ENCODE measurements around the gene NFAT5. TPM values are rescaled to one million over a fixed set of nuclear protein-coding genes. Genes with fewer than 3 reads are reported as not detected.
"Not testable (repeated sequence)": the region's sequence is repeated elsewhere in the genome, so short reads cannot be mapped to it uniquely, and the experiment has no call there.

NFAT5 gene
- total RNA-seq, 1 experiment from 2014 or later, result 21.0 TPM

- DNase-seq; H4K20me1 ChIP-seq (ENCODE audit: control insufficient read depth, insufficient read depth, insufficient read length); H3K4me1 ChIP-seq (ENCODE audit: insufficient read depth, low read length); H3K9me3 ChIP-seq (ENCODE audit: control insufficient read depth, low read depth, low read length); H3K27ac Mint-ChIP-seq; H3T11ph ChIP-seq (ENCODE audit: low read length); H2AK5ac ChIP-seq (ENCODE audit: insufficient read length, low read length); H3K4me2 ChIP-seq (ENCODE audit: insufficient read depth, insufficient read length, low read length); H4K91ac ChIP-seq (ENCODE audit: insufficient read length, low read depth, low read length); H3K9ac ChIP-seq (ENCODE audit: extremely low read depth, insufficient read length, low read length); H2BK12ac ChIP-seq (ENCODE audit: insufficient read length, low read depth, low read length); H4K8ac ChIP-seq (replicated peaks; ENCODE audit: insufficient read length, low read depth, low read length); H4K5ac ChIP-seq (ENCODE audit: insufficient read length, low read depth, low read length); H3K9me3 Mint-ChIP-seq; H3K79me2 ChIP-seq (ENCODE audit: insufficient read depth, low read length); H3K27me3 Mint-ChIP-seq (ENCODE audit: low read depth); H3K23ac ChIP-seq (ENCODE audit: insufficient read length, low read depth, low read length); H3K27ac ChIP-seq (ENCODE audit: insufficient read length, low read depth, low read length); H3K79me1 ChIP-seq (ENCODE audit: insufficient read depth, low read depth, low read length, poor library complexity, severe bottlenecking); H3K18ac ChIP-seq (ENCODE audit: insufficient read length, low read depth, low read length); H3K56ac ChIP-seq (ENCODE audit: insufficient read length, low read depth, low read length); H2BK15ac ChIP-seq (ENCODE audit: low read depth, low read length); H2BK120ac ChIP-seq (ENCODE audit: low read depth, low read length, poor library complexity, severe bottlenecking); H2BK20ac ChIP-seq (ENCODE audit: low read depth, low read length, poor library complexity, severe bottlenecking); H3K36me3 Mint-ChIP-seq (ENCODE audit: insufficient read depth in 1 of 3, low read depth in 3 of 3); H3K4me3 Mint-ChIP-seq; H2AFZ ChIP-seq (ENCODE audit: low read length); H2BK5ac ChIP-seq (ENCODE audit: insufficient read length, low read length); H3K23me2 ChIP-seq (ENCODE audit: insufficient read length, low read depth, low read length, poor library complexity, severe bottlenecking); H3K27me3 ChIP-seq (ENCODE audit: insufficient read depth, low read length); H3K4ac ChIP-seq (ENCODE audit: low read depth, low read length); H3K14ac ChIP-seq (ENCODE audit: insufficient read depth, low read length): not testable (repeated sequence)
- WGBS (ENCODE audit: extremely low coverage, insufficient read length, low lambda C conversion rate), result no CpG with 5 or more reads among the region's 5 CpGs
- peaks cover 12 to 26% of the 10 kb centered on the region in 2 experiments for H3K4me1 Mint-ChIP-seq
These were observed 165.5 kb downstream of the NFAT5 start for GRCh38 chr16:69731280-69731679.

All from H9 (cell line).